Neural cell (in vitro differentiated cells): ENCODE data around the gene SENP8. TPM values are rescaled to one million over a fixed set of nuclear protein-coding genes. Genes with fewer than 3 reads are reported as not detected.

Experiments
- H2AFZ ChIP-seq: fragments of 200-600, 300-800 bp; sonication (generic), shearing (Covaris generic); 2 replicates; pipeline ENCODE4 v1.6.0; 2014; ENCODE audit warnings: low read depth, mild to moderate bottlenecking, antibody characterized with exemption, low read length, moderate library complexity
- H3F3A ChIP-seq: fragments of 200-600 bp; shearing (Covaris generic); 2 replicates; pipeline ENCODE4 v1.6.1; 2016; ENCODE audit warnings: mild to moderate bottlenecking, moderate library complexity, mixed read lengths, antibody characterized with exemption, low read length; ENCODE audit not compliant: insufficient read depth, poor library complexity, severe bottlenecking
- H3K27ac ChIP-seq: fragments of 200-600, 300-800 bp; sonication (generic), shearing (Covaris generic); 2 replicates; pipeline ENCODE4 v1.5.1; 2014; ENCODE audit warnings: mild to moderate bottlenecking, low read length, moderate library complexity
- H3K27me3 ChIP-seq: fragments of 300-800, 200-600 bp; sonication (generic), shearing (Covaris generic); 2 replicates; pipeline ENCODE4 v1.6.0; 2014; ENCODE audit warnings: mild to moderate bottlenecking, low read depth, low read length, moderate library complexity; ENCODE audit not compliant: insufficient read depth
- H3K36me3 ChIP-seq: fragments of 300-800, 200-600 bp; sonication (generic), shearing (Covaris generic); 2 replicates; pipeline ENCODE4 v1.5.1; 2014; ENCODE audit warnings: mild to moderate bottlenecking, antibody characterized with exemption, low read length, moderate library complexity; ENCODE audit not compliant: insufficient read depth
- H3K4me2 ChIP-seq: fragments of 300-800, 200-600 bp; sonication (generic), shearing (Covaris generic); 2 replicates; pipeline ENCODE4 v1.6.0; 2014; ENCODE audit warnings: mild to moderate bottlenecking, low read length
- H3K4me3 ChIP-seq: fragments of 300-800, 200-600 bp; sonication (generic), shearing (Covaris generic); 2 replicates; pipeline ENCODE4 v1.5.1; 2014; ENCODE audit warnings: mild to moderate bottlenecking, low read length, moderate library complexity
- H3K79me2 ChIP-seq: fragments of 200-600 bp; shearing (Covaris generic); replicated peaks from 2 replicates; pipeline ENCODE4 v1.6.0; 2014; ENCODE audit warnings: mild to moderate bottlenecking, low read length, moderate library complexity; ENCODE audit not compliant: insufficient read depth
- H3K9ac ChIP-seq: fragments of 300-800, 200-600 bp; sonication (generic), shearing (Covaris generic); 2 replicates; pipeline ENCODE4 v1.6.1; 2016; ENCODE audit warnings: mild to moderate bottlenecking, low read length, mixed read lengths
- H3K9me2 ChIP-seq: fragments of 200-600 bp; shearing (Covaris generic); 2 replicates; pipeline ENCODE4 v1.6.1; 2016; ENCODE audit warnings: mild to moderate bottlenecking, low read length, mixed read lengths; ENCODE audit not compliant: insufficient read depth
- H3K9me3 ChIP-seq: fragments of 200-600, 300-800 bp; sonication (generic), shearing (Covaris generic); 2 replicates; pipeline ENCODE4 v1.6.1; 2016; ENCODE audit warnings: mild to moderate bottlenecking, mixed run types, low read length, moderate library complexity, mixed read lengths
- H4K20me1 ChIP-seq: fragments of 200-600 bp; shearing (Covaris generic); 2 replicates; pipeline ENCODE4 v1.6.1; 2016; ENCODE audit warnings: mild to moderate bottlenecking, mixed run types; ENCODE audit not compliant: insufficient read depth
- CTCF ChIP-seq: fragments of 450-650 bp; IDR thresholded peaks from 2 replicates; pipeline ENCODE4 v1.5.1; 2014; ENCODE audit warnings: antibody characterized with exemption, mild to moderate bottlenecking, moderate library complexity; ENCODE audit not compliant: poor library complexity, severe bottlenecking
- EP300 ChIP-seq: fragments of 450-650 bp; conservative IDR thresholded peaks from 2 replicates; pipeline ENCODE4 v1.6.1; 2014; ENCODE audit warnings: antibody characterized with exemption, mild to moderate bottlenecking, moderate library complexity; ENCODE audit not compliant: poor library complexity, severe bottlenecking
- EZH2 ChIP-seq: fragments of 200-600, 300-800 bp; shearing (Covaris generic), sonication (generic); IDR thresholded peaks from 2 replicates; pipeline ENCODE4 v1.6.1; 2014; ENCODE audit warnings: antibody characterized with exemption, low read length, borderline replicate concordance, mild to moderate bottlenecking; ENCODE audit not compliant: insufficient read depth, poor library complexity, severe bottlenecking
- MXI1 ChIP-seq: fragments of 450-650 bp; conservative IDR thresholded peaks from 2 replicates; pipeline ENCODE4 v1.6.1; 2014; ENCODE audit warnings: antibody characterized with exemption, mild to moderate bottlenecking; ENCODE audit not compliant: poor library complexity, severe bottlenecking
- POLR2AphosphoS5 ChIP-seq: IDR thresholded peaks from 2 replicates; pipeline ENCODE4 v1.6.1; 2012
- RAD21 ChIP-seq: fragments of 450-650 bp; conservative IDR thresholded peaks from 2 replicates; pipeline ENCODE4 v1.6.1; 2014; ENCODE audit warnings: antibody characterized with exemption, mild to moderate bottlenecking, moderate library complexity
- REST ChIP-seq: IDR thresholded peaks from 2 replicates; pipeline ENCODE4 v1.6.1; 2012; ENCODE audit warnings: borderline replicate concordance
- SMC3 ChIP-seq: fragments of 450-650 bp; conservative IDR thresholded peaks from 2 replicates; pipeline ENCODE4 v1.6.1; 2014; ENCODE audit warnings: antibody characterized with exemption, mild to moderate bottlenecking, moderate library complexity; ENCODE audit not compliant: poor library complexity
- TAF1 ChIP-seq: IDR thresholded peaks from 2 replicates; pipeline ENCODE4 v1.6.1; 2012; ENCODE audit warnings: low read depth
- polyA plus RNA-seq: library from polyadenylated mRNA; depleted of rRNA; stranded (reverse); fragments of >200 nt; gene quantifications from 2 replicates; pipeline ENCODE4 v1.2.3, GENCODE V29; 2014

The SENP8 gene
- polyA plus RNA-seq, 1 donor from 2014 or later: 3.2 TPM

DNA sequence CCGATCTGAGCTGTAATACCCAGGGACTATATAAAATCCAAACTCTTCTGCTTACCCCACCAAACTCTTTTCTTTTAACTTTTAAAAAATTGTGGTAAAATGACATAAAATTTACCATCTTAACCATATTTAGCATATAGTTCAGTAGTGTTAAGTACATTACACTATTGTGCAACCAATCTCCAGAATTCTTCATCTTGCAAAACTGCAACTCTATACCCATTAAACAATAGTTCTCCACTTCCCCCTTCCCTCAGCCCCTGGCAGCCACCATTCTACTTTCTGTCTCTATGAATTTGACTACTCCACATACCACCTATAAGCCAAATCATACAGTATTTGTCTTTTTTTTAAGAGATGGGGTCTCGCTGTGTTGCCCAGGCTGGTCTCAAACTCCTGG lies 38.7 kb downstream of the SENP8 start:
- Histone ChIP-seq H3K9ac (no peak overlapping the region), H3K9me2 (no peaks in the 10 kb centered on the region), H3K4me2 (no peak overlapping the region), H3K4me3 (no peak overlapping the region), H3K27me3 (no peaks in the 10 kb centered on the region), H3K27ac (no peak overlapping the region), H4K20me1 (no peaks in the 10 kb centered on the region), H3K9me3 (no peaks in the 10 kb centered on the region), H3K79me2 (no peaks in the 10 kb centered on the region), H3K36me3 (no peaks in the 10 kb centered on the region), H3F3A (no peaks in the 10 kb centered on the region), H2AFZ (no peak overlapping the region)
- TF ChIP-seq REST (no peak), RAD21 (no peak), CTCF (no peak), MXI1 (no peak), TAF1 (no peak), SMC3 (no peak), POLR2AphosphoS5 (no peak)

- Histone ChIP-seq H3K27me3 (no peaks in the 10 kb centered on the region), H3F3A (no peaks in the 10 kb centered on the region), H3K4me3 (no peak overlapping the region), H3K9me3 (no peaks in the 10 kb centered on the region), H3K4me2 (no peak overlapping the region), H3K36me3 (no peaks in the 10 kb centered on the region), H3K9ac (no peak overlapping the region), H2AFZ (no peak overlapping the region), H3K79me2 (no peaks in the 10 kb centered on the region), H3K9me2 (no peaks in the 10 kb centered on the region), H3K27ac (no peak overlapping the region), H4K20me1 (no peaks in the 10 kb centered on the region)
- TF ChIP-seq EP300 (no peak), CTCF (no peak), RAD21 (no peak), SMC3 (no peak), POLR2AphosphoS5 (no peak), MXI1 (no peak), REST (no peak), TAF1 (no peak), EZH2 (no peak)
These were observed 42.6 kb downstream of the SENP8 start for GRCh38 chr15:72160696-72161245.
